Measurements from ENCODE around the gene HSP90B1.

Gene HSP90B1

DNA sequence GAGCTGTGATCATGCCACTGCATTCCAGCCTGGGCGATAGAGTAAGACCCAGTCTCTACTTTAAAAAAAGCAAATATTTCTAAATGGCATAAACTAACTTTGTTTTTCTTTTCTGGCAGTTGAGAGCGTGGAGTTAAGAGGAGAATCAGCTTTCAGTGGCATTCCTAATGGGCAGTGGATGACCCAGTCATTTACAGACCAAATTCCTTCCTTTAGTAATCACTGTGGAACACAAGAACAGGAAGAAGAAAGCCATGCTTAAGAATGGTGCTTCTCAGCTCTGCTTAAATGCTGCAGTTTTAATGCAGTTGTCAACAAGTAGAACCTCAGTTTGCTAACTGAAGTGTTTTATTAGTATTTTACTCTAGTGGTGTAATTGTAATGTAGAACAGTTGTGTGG, 56.6 kb downstream of the HSP90B1 start:
- no peak for DNase-seq

DNA sequence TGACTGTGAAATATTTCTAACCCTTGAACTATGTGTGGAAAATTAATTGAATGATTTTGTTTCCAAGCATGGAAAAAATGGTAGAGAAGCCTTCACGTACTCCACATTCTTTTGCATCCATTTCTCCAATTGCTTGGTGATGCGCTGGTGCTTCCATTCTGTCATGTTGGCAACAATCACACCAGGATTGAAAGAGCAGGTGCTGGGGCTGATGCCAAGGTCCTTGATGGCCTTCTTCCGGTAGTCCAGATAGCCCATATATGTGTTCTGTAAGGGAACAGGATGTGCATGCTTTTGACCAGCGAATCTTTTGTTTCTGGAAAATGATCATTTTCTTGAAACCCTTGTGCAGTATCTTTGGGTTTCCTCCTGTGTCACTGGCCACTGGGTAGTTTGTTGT, 64.0 kb downstream of the HSP90B1 start:
- DNase-seq, result no peak

DNA sequence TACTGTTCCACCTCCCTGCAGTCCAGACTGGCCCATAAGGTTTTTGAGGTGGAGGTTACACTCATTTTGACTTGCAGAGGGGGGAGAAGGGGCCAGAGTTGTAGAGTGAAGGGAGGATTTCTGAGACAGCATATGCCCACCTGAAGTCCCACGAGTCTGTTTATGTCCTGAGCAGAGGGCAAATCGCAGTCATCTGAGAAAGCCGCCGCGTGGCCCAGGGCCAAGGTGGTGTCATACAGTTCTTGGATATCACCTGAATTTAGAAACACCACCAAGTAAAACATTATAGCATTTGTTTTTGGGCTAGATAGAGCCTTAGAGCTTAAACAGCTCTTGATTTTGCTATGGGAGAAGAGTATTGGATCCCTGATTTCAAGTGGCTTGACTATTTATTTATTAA, 66.4 kb downstream of the HSP90B1 start:
- no peak for DNase-seq

- DNase-seq, result no peak
These were observed 67.2 kb downstream of the HSP90B1 start for GRCh38 chr12:103997286-103997900.
